Stimulated activated memory B cell treated with anti-CD40 and anti-IgM and Interleukin-4, amounts not matched to agents 10 μg/mL and 1 μg/mL and 100 μg/mL, for 72 hours (primary cell): Measurements from ENCODE around the gene SLC38A10.

Source experiments
- ATAC-seq: fragments of 150-1000 bp; cut with Tn5 transposase; 2 replicates; pipeline ENCODE4 v1.10.0; 2021
- H3K27ac Mint-ChIP-seq: one replicate; pipeline ENCODE4 v1.8.0; 2022; ENCODE audit warnings: mild to moderate bottlenecking, mixed read lengths
- H3K27me3 Mint-ChIP-seq: one replicate; pipeline ENCODE4 v1.8.0; 2022; ENCODE audit warnings: mixed read lengths
- H3K36me3 Mint-ChIP-seq: one replicate; pipeline ENCODE4 v1.8.0; 2022; ENCODE audit warnings: mixed read lengths
- H3K4me1 Mint-ChIP-seq: one replicate; pipeline ENCODE4 v1.8.0; 2022; ENCODE audit warnings: mixed read lengths
- H3K4me3 Mint-ChIP-seq: one replicate; pipeline ENCODE4 v1.8.0; 2022; ENCODE audit warnings: mild to moderate bottlenecking, moderate library complexity, mixed read lengths
- H3K9me3 Mint-ChIP-seq: one replicate; pipeline ENCODE4 v1.8.0; 2022; ENCODE audit warnings: mixed read lengths

The SLC38A10 gene

DNA sequence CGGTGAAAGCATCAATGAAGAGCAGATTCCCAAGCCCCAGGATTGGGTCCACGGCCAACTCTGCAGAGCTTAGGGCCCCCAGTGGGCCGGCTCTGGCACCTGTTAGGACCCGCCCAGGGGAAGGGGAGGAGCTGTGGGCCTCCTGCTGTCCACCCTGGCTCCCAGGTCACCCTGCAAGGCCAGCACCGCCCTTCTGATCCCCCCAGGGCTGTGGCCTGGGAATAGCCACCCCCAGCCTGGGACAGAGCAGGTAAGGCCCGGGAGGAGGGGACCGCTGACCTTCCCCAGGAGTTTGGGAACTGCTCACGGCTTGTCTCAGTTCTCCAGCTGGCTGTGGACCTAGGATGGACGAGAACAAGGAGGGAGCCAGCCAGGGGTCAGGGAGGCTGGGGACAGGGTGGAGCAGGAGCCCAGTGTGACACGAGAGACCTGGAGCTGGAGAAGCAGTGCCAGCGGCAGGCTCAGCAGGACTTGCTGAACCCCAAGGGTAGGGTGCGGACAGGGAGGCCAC, 39.3 kb upstream of the SLC38A10 start:
- H3K27ac Mint-ChIP-seq, result no peak overlapping the region
- peaks cover 85% of the 10 kb centered on the region for H3K27me3 Mint-ChIP-seq
- no peaks in the 10 kb centered on the region for H3K4me1 Mint-ChIP-seq
- no peak for ATAC-seq
- H3K4me3 Mint-ChIP-seq, result no peak overlapping the region
- H3K9me3 Mint-ChIP-seq, result no peaks in the 10 kb centered on the region
- H3K36me3 Mint-ChIP-seq, result no peaks in the 10 kb centered on the region

DNA sequence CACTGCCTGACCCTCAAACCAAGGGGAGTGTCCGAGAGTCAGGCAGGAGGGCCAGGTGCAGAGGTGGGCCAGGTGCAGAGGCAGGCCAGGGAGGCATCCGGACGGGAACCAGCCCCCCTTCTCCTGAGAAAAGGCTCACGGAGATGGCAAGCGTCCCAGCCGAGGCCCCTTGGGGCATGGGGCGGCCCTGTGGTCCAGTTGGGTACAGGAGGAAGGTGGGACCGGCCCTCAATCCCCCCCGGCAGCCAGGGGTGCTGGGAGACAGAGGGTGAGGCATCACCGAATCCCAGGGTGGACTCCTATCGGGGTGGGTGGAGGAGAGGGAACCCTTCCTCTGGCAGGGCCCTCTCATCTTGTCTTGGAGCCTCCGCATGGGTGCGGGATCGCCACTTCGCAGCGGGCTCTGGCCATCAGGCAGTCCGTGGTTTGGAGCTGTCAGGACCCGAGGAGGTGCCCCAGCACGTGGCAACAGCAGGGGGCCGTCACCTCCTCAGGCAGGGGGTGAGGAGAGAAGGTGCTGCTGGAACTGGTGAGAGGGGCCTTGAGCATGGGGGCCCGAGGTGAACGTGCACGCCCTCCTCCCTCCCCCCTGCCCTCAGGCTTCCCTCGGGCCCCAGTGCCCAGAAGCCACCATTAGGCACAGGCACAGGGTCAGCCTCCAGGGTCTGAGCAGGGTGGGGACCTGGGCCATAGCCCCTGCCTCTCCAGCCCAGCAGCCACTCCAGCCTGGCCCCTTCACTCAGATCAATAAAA, 38.7 kb upstream of the SLC38A10 start:
- Mint-ChIP-seq H3K27me3 (peaks cover 81% of the 10 kb centered on the region), H3K9me3 (no peaks in the 10 kb centered on the region), H3K27ac (no peak overlapping the region), H3K4me3 (no peak overlapping the region), H3K4me1 (no peaks in the 10 kb centered on the region), H3K36me3 (no peaks in the 10 kb centered on the region)
- no peak for ATAC-seq

DNA sequence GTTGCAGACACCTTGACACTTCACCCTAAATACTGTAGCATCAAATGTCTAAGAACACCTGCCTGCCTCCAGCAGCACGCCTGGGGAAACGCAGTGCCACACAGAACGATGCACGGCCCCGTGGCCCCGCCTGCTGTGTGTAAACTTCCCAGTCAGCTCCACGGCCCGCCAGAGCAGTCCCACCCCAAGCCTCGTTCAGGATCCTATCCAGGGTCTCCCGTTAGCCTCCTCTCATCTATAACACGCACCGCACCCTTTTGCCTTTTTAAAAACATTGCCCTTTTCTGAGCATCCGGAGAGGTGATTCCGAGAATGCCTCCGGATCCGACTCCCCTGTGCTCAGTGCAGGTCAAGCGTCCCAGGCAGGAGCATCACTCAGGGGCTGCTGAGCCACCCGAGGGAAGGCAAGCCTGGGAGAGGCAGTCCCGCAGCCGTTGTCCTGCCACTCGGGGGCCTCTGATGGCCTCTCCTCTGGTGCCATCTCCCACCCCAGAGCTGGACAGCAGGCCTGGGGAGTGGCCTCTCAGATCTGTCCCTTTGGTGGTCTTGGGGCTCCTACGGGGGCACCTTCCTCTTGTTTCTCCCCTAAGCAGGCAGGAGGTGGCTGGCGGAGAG, 37.9 kb upstream of the SLC38A10 start:
- Mint-ChIP-seq H3K36me3 (no peaks in the 10 kb centered on the region), H3K4me1 (no peaks in the 10 kb centered on the region), H3K4me3 (no peak overlapping the region), H3K27ac (no peak overlapping the region), H3K9me3 (no peaks in the 10 kb centered on the region), H3K27me3 (peaks cover 80% of the 10 kb centered on the region)
- no peak for ATAC-seq

DNA sequence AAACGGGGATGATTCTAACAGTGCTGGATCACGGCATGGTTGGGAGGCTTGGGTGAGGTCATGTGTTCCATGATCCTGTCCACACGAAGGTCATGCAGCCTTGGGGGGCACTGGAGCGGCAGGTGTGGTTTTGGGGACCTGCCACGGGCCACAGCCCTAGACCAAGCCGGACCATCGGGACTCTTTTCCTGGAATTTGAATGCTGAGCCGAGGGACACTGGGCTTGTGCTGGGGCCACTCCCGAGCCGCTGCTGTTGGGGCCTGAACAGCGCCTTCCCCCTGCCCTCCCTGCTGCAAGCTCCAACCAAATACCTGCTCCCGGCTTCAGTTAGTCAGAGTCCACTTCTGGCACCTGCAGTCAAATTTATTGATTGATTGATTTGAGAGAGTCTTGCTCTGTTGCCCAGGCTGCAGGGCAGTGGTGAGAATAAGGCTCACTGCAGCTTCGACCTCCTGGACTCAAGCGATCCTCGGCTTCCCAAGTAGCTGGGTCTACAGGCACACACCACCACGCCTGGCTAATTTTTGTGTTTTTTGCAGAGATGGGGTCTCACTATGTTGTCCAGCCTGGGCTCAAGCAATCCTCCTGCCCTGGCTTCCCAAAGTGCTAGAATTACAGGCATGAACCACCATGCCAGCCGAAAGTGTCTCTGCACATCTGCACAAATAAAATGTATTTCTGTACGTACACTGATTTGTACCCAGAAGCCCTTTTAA, 37.2 kb upstream of the SLC38A10 start:
- Mint-ChIP-seq H3K27ac (no peak overlapping the region), H3K4me1 (no peaks in the 10 kb centered on the region), H3K27me3 (peaks cover 72% of the 10 kb centered on the region), H3K36me3 (no peaks in the 10 kb centered on the region), H3K4me3 (no peak overlapping the region), H3K9me3 (no peaks in the 10 kb centered on the region)
- ATAC-seq, result no peak

DNA sequence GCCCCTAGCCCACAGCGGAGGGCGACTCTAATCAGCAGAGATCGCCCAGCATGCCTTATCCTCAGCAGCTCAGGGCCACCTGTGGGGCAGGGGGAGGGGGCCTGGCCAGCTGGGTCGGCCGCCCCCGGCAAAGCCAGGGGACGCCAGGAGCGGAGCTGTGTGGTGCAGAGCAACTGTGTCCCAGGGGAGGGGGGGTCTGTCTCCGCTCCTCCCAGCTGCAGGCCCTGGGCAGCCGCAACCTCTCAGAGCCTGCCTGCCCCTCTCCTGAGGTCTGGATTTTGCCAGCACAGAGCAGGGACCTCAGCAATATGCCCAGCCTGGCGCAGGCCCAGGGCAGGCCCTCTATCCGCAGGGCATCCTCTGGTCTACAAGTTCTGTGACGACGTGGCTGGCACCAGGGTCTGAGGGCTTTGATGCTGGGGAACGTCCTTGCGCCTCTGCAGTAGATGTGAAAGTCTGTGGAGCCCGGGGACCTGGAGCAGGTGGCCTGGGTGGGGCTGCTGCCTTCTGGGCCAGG, 36.5 kb upstream of the SLC38A10 start:
- H3K4me1 Mint-ChIP-seq, result no peaks in the 10 kb centered on the region
- no peak for ATAC-seq
- H3K9me3 Mint-ChIP-seq, result no peaks in the 10 kb centered on the region
- no peak overlapping the region for H3K4me3 Mint-ChIP-seq
- no peaks in the 10 kb centered on the region for H3K36me3 Mint-ChIP-seq
- peaks cover 69% of the 10 kb centered on the region for H3K27me3 Mint-ChIP-seq
- no peak overlapping the region for H3K27ac Mint-ChIP-seq

DNA sequence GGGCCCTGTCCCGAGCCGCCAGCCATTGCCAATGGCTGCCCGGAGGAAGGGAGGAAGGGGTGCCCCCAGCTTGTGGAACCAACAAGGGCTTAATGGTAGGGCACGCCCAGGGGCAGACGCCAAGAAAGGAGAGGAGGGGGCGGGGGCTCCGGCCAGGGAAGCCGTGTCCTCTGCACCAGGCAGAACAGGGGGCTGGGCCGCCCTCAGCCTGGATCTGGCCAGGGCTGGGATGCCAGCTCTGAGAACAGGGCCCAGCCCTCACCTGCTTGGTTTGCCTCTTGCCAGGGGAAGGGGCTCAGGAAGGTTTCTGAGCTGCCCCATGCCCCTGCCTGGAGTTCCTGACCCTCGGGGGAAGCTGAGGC, 35.8 kb upstream of the SLC38A10 start:
- Mint-ChIP-seq H3K27ac (no peak overlapping the region), H3K9me3 (no peaks in the 10 kb centered on the region), H3K36me3 (no peaks in the 10 kb centered on the region), H3K4me1 (no peaks in the 10 kb centered on the region), H3K27me3 (peaks cover 62% of the 10 kb centered on the region), H3K4me3 (no peak overlapping the region)
- no peak for ATAC-seq

DNA sequence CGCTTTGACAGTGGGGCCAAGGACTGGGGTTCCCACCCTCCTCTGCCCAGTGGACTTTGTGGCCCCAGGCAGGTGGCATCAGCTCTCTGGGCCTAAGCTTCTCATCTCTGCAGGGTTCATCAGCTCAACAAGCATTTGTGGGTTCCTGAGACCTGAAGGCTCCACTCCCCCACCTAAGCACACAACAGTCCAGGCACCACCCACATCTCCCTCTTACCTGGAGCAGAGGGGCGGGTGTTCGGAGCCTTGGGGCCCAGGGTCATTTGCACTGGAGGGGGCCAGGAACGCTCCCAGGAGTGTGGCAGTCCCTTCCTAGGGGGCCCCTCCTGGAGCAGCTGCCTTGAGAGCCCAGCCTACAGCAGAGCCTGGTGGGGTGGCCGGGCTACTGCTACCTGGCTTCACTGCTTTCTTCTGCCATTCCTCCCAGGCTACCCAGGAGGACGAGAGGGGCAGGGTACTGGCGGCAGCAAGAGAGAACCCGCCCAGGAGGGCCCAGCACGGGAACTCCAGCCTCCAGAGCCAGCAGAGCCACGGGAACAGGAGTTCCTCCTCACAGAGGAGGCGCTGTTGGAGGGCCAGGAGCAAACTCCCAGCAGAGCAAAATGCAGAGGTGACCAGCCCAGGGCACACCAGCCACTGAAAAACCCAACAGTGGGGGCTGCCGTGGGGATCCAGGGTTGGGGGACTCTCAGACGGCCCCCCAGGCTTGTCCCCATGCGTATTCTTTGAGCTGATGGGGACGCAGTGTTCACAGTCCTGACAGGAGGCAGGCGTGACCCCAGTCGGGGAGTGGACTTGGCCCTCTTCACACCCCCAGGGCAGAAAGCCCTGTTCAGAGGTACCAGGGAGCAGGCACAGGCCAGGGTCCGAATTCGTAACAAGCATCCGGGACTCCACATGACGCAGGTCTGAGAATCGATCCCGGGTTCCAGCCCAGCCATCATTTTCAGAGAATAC, 35.1 kb upstream of the SLC38A10 start:
- Mint-ChIP-seq H3K27ac (no peak overlapping the region), H3K9me3 (no peaks in the 10 kb centered on the region), H3K27me3 (peaks cover 56% of the 10 kb centered on the region), H3K4me1 (no peaks in the 10 kb centered on the region), H3K36me3 (no peaks in the 10 kb centered on the region), H3K4me3 (no peak overlapping the region)
- no peak for ATAC-seq

DNA sequence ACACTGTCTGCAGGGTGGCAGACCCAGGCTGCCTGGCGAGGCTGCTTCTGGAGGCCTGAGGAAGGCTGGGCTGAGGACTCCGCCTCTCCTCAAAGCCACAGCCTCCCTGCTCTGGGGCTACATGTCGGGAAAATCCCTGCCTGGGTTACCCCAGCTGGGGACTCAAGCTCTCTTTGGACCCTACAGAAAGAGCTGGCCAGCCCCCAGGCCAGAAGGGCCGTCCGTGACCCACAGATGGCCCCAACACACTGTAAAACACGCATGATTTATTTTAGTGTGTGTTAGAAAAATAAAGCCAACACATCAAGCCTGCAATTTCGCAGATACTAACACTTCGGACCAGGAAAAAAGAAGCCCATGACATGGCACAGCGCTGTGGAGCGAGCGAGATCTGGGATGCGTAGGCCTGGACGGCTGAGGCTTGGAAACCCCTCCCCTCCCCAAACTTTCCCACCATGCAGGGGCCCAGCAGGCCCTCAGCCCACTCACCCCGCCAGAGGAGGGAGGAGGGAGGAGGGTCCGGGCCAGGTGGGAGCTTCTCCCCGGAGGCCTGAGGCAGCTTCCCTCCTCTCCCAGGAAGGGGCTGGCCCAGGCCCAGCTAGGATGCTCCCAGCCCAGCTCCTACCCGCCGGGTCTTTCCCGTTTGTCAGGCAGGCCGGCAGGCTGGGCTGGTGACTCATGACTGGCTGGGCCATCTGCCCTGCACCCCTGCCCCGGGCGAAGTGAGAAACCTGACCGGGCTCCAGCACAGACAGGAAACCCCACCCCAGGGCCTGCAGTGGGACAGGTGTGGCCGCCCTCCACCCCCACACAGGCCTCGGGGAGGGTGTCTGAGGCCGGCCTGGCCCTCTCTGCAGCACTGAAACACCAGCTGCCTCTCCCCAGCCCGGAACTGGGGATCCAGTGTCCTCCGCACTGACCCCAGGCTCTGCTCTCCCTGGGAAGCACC, 34.1 kb upstream of the SLC38A10 start:
- no peak for ATAC-seq
- no peak overlapping the region for H3K4me3 Mint-ChIP-seq
- no peaks in the 10 kb centered on the region for H3K4me1 Mint-ChIP-seq
- no peaks in the 10 kb centered on the region for H3K9me3 Mint-ChIP-seq
- no peaks in the 10 kb centered on the region for H3K36me3 Mint-ChIP-seq
- no peak overlapping the region for H3K27ac Mint-ChIP-seq
- peaks cover 50% of the 10 kb centered on the region for H3K27me3 Mint-ChIP-seq

DNA sequence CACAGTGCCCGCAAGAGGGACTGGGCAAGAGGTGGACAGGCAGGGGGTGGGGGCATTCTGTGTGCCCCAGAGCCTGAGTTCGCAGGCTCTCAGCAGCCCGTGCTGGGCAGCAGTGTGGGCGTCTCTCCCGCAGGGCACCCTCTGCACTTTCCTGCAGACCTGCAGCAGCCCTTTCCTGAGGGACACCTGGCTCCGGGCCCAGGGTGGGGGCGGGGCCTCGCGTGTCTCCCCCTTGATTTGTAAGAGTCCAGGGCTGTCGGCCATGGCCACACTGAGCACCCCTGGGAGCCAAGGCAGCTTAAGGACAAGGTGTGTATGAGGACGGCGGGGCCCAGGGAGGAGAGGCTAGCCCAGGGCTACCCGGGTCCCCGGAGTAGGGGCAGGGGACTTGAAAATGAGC, 33.4 kb upstream of the SLC38A10 start:
- Mint-ChIP-seq H3K4me3 (no peak overlapping the region), H3K27ac (no peak overlapping the region), H3K36me3 (no peaks in the 10 kb centered on the region), H3K4me1 (no peaks in the 10 kb centered on the region), H3K9me3 (no peaks in the 10 kb centered on the region), H3K27me3 (peaks cover 42% of the 10 kb centered on the region)
- no peak for ATAC-seq

DNA sequence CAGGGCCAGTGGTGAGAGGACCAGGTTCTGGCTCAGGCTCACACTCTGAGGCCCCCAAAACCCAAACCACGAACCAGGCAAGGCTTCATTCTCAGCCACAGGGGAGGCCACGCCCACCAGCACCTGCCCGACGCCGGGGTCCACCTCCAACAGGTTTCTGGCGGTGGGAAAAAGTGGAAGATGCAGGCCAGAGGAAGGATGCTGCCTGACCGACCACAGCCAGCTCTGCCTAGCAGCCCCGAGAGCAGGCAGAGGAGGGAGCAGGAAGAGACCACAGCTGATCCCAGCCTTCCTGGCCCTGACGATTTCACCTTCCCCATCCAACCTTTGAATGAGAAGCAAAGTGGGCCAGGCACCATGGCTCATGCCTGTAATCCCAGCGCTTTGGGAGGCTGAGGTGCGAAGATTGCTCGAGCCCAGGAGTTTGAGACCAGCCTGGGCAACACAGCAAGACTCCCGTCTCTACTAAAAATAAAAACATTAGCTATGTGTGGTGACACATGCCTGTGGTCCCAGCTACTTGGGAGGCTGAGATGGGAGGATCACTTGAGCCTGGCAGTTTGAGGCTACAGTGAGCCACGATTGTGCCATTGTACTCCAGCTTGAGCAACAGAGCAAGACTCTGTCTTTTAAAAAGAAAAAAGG, 30.7 kb upstream of the SLC38A10 start:
- Mint-ChIP-seq H3K27ac (no peak overlapping the region), H3K4me3 (no peak overlapping the region), H3K36me3 (no peaks in the 10 kb centered on the region), H3K9me3 (no peaks in the 10 kb centered on the region), H3K4me1 (no peaks in the 10 kb centered on the region), H3K27me3 (peaks cover 24% of the 10 kb centered on the region)
- ATAC-seq, result no peak

DNA sequence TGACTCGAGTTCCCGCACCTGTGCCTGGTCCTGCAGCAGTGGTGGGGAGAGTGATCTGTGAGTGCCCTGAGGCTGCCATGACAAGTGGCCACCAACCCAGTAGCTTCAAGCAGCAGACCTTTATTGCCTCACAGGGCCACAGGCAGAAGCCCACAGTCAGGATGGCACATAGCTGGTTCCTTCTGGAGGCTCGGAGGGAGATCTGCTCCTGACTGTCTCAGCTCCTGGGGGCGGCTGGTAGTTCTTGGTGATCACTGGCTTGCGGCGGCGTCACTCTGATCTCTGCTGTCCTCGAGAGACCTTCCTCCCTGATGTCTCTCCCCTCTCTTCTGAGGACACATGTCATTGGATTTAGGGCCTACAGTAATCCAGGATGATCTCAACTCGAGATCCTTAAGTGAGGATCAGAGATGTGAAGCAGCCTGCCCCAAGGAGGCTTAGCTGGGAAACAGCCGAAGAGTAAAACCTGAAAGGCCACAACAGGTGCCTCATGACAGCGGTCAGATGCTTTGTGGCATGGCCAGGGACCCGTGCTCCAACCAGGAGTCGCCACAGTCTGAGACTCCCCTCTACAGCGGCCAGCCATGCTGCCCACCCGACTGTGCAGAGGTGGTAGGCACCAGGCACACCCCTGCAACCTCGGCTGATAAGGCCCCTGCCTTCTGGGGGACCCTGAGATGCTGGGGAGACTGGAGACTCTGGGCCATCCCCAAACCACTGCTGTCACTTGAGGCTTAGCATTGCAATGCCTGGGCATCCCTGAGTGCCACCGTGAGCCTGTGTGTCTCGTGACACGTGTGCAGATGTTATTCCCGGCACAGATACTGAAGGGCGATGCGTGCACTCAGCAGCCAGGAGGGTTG, 30.0 kb upstream of the SLC38A10 start:
- no peaks in the 10 kb centered on the region for H3K4me1 Mint-ChIP-seq
- no peak overlapping the region for H3K4me3 Mint-ChIP-seq
- H3K27me3 Mint-ChIP-seq, result peaks cover 22% of the 10 kb centered on the region
- no peaks in the 10 kb centered on the region for H3K9me3 Mint-ChIP-seq
- no peak for ATAC-seq
- no peaks in the 10 kb centered on the region for H3K36me3 Mint-ChIP-seq
- H3K27ac Mint-ChIP-seq, result no peak overlapping the region

DNA sequence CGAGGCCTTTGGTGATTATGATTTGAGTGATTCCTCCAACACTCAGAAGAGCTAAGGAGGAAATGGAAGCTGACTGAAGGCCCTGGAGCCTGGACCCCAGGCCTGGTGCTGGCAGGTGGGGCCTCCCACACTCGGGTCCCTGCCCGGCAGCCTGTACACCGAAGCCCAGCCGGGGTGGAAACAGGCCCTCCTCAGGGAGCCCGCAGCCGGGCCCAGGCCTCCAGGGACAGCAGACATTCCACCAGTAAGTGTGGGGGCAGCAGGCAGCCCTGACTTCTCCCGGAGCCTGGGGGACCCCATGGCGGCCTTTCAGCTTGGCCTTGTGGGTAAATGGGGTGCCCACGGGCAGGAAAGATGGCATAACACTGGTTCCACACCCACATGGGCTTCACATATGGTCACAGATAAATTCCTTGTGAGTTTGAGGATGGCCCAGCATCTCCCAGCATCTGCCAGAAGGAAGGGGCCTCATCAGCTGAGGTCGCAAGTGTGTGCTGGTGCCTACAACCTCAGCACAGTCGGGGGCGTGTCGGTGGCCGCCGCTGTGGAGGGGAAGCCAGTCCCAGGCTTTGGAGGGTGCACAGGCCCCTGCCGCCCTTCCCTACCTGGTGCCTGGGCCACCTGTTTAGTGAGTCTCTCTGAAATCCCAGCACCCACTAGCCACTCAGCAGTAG, 29.2 kb upstream of the SLC38A10 start:
- ATAC-seq, result no peak
- no peak overlapping the region for H3K27ac Mint-ChIP-seq
- no peaks in the 10 kb centered on the region for H3K9me3 Mint-ChIP-seq
- no peaks in the 10 kb centered on the region for H3K4me1 Mint-ChIP-seq
- H3K4me3 Mint-ChIP-seq, result no peak overlapping the region
- H3K36me3 Mint-ChIP-seq, result no peaks in the 10 kb centered on the region
- H3K27me3 Mint-ChIP-seq, result peaks cover 18% of the 10 kb centered on the region
